Fibroblast of villous mesenchyme (primary cell): ENCODE results near the gene KCNAB2. TPM values are rescaled to one million over a fixed set of nuclear protein-coding genes. Genes with fewer than 3 reads are reported as not detected.

Experiments
- DNase-seq: peaks from one replicate; pipeline ENCODE4 v3.0.0-alpha.2; 2010; ENCODE audit warnings: low read depth
- H3K4me3 ChIP-seq: 2 replicates; pipeline ENCODE4 v1.5.1; 2011; ENCODE audit warnings: low read depth, mild to moderate bottlenecking, low read length
- total RNA-seq: library from RNA; depleted of rRNA; stranded (reverse); fragments of >200 nt; gene quantifications from 2 replicates; pipeline ENCODE4 v1.2.3, GENCODE V29; 2012
- TF ChIP-seq, protein P1 (sequence below): IDR thresholded peaks from 2 replicates; pipeline ENCODE4 v1.5.1; 2012; ENCODE audit warnings: low read depth, mild to moderate bottlenecking, low read length; ENCODE audit not compliant: insufficient read depth

KCNAB2 gene
- total RNA-seq, 1 donor: 2.6 TPM

DNA sequence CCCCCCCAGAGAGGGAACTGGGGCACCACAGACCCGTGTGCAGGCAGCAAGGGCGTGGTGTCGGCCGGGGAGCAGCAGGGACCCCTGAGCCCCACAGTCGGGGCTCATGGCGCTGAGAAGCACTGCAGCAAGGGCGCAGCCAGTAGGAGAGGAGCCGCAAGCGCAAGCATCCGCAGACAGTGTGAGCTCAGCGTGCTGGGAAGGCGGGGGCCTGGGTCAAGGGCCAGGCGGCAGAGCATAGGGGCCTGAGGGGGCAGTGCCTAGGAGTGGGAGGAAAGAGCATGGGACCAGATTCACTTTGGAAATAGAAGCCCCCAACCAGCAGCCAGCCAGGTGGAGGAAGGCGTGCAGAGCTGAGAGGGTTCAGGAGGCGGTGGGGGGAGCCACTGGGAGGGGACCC, 6.7 kb upstream of the KCNAB2 start:
- TF ChIP-seq, protein P1, sequence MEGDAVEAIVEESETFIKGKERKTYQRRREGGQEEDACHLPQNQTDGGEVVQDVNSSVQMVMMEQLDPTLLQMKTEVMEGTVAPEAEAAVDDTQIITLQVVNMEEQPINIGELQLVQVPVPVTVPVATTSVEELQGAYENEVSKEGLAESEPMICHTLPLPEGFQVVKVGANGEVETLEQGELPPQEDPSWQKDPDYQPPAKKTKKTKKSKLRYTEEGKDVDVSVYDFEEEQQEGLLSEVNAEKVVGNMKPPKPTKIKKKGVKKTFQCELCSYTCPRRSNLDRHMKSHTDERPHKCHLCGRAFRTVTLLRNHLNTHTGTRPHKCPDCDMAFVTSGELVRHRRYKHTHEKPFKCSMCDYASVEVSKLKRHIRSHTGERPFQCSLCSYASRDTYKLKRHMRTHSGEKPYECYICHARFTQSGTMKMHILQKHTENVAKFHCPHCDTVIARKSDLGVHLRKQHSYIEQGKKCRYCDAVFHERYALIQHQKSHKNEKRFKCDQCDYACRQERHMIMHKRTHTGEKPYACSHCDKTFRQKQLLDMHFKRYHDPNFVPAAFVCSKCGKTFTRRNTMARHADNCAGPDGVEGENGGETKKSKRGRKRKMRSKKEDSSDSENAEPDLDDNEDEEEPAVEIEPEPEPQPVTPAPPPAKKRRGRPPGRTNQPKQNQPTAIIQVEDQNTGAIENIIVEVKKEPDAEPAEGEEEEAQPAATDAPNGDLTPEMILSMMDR: no peak
- no peak for DNase-seq
- no peak overlapping the region for H3K4me3 ChIP-seq

DNA sequence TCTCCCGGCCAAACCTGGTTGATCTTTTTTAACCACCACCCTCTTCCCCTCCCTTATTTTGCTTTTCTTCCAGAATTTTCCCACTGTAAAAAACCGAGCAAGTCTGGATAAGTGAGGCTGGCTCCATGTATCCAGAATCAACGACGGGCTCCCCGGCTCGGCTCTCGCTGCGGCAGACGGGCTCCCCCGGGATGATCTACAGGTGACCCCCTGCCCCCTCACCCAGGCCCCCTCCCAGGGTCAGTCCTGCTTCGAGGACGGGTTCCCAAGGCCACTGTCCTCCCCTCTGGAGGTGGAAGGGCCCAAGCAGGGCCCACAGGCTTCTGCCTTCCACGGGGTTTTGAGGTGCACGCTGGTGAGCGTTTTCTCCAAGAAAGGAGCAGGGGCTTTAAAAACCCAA, 5.2 kb upstream of the KCNAB2 start:
- no peak overlapping the region for H3K4me3 ChIP-seq
- TF ChIP-seq, protein P1: no peak

DNA sequence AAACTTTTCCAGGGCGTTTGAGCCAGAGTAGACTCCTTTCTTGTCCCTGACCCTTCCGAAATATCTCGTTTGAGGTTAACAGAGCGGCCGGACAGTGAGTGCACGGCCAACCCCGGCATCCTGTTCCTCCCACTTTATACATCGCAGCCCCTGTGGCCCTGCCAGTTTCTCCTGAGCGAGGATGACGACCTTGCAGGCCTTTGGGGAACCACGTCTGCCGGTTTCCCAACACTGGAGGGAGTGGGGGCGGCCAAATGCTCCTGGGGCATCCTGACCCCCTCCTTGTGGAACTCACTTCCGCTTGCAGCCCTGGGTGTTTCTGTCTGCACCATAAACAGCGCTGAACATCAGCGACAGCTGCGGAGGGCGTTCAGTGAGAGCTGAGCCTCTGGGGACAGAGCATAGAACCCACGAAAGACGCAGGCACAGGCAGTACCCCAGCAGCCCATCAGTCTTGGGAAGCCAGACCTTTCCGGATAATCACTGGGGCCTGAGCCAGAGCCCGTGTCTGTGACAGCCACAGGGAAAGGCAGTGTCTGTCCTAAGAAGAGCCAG, 4.8 kb upstream of the KCNAB2 start:
- DNase-seq: no peak
- H3K4me3 ChIP-seq: no peak overlapping the region
- TF ChIP-seq, protein P1: no peak

More for the DNA sequence above, 5.2 kb upstream of the KCNAB2 start:
- no peak for DNase-seq

DNA sequence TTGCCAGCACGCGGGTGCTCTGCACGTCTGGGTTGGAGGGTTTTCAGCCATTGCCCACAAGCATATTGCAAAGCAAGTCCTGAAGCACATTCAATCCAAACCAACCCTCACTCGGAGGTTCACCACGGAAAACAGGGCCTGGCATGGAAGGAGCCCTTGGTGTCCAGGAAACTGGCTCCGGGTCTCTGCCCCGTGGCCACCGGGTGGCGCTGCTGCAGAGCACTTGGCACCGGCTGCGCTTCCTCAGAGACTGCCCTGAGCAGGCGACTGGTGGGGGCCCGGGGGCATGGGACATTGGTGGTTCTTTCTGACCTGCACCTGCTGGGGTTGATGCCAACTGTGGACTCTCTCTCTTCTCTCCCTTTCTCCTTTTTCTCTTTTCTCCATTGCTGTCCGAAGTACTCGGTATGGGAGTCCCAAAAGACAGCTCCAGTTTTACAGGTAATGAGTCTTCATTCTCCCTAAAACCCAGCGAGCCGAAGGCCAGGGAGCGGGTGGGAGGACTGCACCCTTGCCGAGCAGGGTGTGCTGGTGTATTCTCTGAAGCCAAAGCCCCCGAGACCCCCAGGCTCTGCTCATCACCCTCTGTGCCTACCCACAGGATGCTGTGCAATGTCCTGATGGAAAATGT, 4.1 kb upstream of the KCNAB2 start:
- TF ChIP-seq, protein P1: peak; percentile 58
- no peak for DNase-seq
- no peak overlapping the region for H3K4me3 ChIP-seq

DNA sequence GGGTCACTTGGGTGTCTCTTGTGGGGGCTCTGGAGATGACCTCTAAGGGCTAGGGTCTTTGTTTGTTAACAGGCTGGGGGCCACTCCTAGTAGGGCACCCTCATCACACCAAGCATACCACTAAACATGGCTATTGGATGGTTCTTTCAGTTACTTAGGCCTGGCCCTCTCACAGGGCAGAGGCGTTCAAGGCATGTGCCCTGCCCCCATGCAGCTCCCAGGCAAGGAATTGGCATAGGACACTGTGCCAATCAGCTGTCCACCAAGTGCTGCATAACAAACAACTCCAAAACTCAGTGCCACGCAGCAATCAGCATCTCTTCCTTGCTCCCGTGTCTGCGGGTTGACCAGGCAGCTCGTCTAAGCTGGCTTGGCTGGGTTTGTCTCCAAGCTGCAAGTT, 2.1 kb upstream of the KCNAB2 start:
- DNase-seq: no peak
- H3K4me3 ChIP-seq: no peak overlapping the region
- TF ChIP-seq, protein P1: no peak

DNA sequence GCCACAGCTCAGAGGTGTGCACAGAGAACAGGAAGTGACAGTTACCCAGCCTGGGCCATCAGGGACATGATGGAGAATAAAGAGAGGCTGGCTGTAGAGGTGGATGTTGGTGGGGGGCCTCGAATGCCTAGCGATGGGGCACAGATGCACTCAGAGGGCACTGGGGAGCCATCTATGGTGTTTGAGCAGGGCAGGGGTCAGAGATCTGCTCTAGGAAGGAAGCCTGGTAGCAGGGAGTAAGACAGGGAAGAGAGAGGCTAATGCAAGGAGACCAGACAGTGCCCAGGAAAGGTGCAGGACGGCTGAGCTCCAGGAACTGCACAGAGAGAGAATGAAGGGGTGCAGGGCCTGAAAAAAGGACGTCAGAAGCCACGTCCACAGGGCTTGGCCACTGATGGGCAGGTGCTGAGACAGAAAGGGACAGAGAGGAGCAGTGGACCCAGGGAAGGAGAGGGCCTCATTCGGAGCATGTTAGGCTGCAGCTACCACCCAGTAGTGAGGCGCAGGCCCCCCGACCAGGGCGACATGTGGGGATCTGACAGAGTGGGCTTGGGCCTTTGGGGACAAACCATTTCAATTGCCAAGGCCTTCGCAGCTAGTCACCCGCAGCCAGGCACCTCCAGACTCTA, 1.1 kb upstream of the KCNAB2 start:
- H3K4me3 ChIP-seq: no peak overlapping the region
- TF ChIP-seq, protein P1: no peak
- no peak for DNase-seq
